HG03108 (cell line): ENCODE results near the gene MSX2.
"Not testable (repeated sequence)": the region's sequence is repeated elsewhere in the genome, so short reads cannot be mapped to it uniquely, and the experiment has no call there.

Source experiments
- ATAC-seq: cut with Tn5 transposase; IDR thresholded peaks from one replicate; pipeline ENCODE4 v1.9.1; 2021; ENCODE audit warnings: moderate library complexity; ENCODE audit not compliant: unreplicated experiment

Gene MSX2

GRCh38 chr5:174732036-174733020 lies 7.9 kb downstream of the MSX2 start:
- ATAC-seq: no peak

DNA sequence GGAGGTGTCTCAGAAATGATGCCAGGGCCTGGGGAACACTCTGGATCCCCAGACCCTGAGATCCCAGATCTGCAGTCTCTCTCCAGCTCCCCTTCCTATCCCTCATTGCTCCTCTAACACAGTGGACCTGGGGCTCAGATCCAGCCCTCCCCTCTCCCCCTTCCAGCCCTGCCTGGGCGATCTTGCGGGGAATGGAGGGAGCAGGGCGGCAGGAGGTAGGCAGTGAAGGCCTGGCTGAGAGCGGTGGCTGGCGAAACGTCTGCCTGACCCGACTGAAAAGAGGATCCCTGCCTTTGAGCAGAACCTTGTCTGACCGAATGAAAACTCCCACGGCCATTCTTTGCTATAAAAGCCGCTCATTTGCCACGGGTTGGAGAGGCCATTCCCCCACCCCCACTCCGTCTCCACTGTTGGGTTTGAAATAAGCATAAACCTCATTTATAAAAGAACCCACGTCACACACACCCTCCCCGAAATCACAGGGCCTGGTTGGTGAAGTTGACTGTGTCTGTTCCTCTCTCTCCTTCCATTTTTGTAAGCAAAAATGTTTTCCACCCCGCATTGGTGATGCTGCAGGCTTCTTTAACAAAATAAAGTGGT lies 8.8 kb downstream of the MSX2 start:
- ATAC-seq: no peak

- no peak for ATAC-seq
Measured at GRCh38 chr5:174733836-174734235, 9.5 kb downstream of the MSX2 start.

GRCh38 chr5:174734571-174735497 lies 10.5 kb downstream of the MSX2 start:
- no peak for ATAC-seq

GRCh38 chr5:174735498-174736330 lies 11.3 kb downstream of the MSX2 start:
- no peak for ATAC-seq

GRCh38 chr5:174736331-174736721 lies 11.9 kb downstream of the MSX2 start:
- no peak for ATAC-seq

DNA sequence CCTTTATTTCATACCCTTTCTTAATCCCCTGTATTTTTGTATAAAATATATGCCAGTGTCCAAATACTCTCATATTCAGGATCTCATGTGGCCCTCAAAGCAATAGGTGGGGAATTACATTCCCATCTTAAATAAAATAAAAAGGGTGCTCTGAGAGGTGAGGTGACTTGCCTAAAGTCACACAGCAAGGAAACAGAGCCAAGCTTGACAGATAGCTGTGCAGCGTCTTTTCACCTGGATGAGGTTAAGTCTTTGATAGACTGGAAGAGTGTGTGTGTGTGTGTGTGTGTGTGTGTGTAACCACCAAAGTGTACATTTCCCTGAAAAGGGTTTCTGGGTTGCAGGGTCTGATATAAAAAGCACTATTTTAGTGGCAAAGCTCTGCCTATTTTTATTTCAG lies 12.4 kb downstream of the MSX2 start:
- no peak for ATAC-seq

DNA sequence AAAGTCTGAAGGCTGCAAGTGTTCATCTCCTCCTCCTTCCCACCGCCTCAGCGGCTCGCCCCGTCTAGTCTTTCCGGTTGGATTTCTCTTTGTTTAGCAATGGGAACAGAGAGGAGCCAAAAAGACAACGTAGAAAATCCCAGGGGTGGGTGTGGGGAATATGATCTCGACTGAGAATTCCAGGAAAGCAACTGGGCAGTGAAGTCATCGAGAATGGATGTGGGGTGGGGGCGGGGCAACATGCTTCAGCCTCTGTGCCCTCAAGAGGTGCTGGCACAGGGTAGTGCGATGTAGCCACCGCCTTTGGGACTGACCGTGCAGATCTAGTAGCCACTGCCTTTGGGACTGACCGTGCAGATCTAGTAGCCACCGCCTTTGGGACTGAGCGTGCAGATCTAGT lies 12.9 kb downstream of the MSX2 start:
- ATAC-seq: no peak

GRCh38 chr5:174741352-174741751 lies 17.0 kb downstream of the MSX2 start:
- ATAC-seq: no peak

DNA sequence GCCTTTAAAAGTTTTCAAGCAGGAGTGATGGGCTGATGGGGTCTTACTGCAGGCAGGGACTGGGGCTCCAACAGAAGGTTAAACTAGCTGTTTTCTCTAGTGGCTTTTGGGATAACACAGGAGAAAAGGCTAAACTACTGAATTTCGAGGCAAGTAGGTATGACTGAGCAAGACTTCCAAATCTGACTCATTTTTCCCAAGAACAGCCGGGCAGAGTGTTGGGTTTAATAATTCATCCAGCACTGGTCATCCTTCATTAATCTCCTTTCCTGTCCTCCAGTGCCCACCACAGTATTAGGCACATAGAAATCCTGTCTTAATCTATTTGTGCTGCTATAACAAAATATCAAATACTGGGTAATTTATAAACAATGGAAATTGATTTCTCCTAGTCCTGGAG lies 20.5 kb downstream of the MSX2 start:
- no peak for ATAC-seq

DNA sequence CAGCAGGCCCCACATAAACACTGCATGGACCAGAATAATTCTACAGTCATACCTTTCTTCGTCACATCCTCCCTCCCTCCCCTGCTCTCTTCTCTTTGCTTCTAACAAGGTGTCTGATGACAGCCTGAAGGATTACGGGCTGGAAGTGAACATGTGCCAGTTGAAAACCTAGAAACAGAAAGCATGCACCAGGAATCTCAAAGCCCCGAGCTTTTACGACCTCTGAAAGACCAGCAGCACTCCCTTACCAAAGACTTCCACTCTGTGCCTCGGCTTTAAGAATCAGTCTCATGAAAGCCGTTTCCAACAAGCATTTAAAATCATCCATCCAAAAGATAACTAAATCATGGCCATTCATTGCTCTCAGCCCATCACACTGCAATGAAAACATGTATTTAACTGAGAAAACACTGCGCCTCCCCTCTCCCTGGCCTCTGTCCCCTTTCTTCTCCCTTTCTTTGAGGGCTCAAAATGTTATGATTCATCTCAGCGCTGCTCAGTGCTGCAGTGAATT lies 21.3 kb downstream of the MSX2 start:
- no peak for ATAC-seq

GRCh38 chr5:174750711-174751110 lies 26.3 kb downstream of the MSX2 start:
- no peak for ATAC-seq

- no peak for ATAC-seq
Measured at GRCh38 chr5:174751154-174752000, 27.0 kb downstream of the MSX2 start.

GRCh38 chr5:174752121-174752520 lies 27.7 kb downstream of the MSX2 start:
- ATAC-seq: no peak

DNA sequence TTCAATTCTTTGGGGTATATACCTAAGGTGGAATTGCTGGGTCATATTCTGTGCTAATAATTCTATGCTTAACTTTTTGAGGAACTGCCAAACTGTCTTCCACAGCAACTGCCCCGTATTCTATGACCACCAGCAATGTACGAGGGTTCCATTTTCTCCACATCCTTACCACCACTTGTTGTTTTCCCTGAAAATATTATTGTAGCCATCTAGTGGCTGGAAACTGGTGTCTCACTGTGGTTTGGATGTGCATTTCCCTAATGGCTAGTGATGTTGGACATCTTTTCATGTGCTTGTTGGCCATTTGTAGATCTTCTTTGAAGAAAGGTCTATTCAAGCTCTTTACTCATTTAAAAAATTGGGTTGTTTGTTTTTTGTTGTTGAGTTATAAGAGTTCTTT lies 30.7 kb downstream of the MSX2 start:
- ATAC-seq: no peak

- no peak for ATAC-seq
Measured at GRCh38 chr5:174759091-174759490, 34.7 kb downstream of the MSX2 start.

DNA sequence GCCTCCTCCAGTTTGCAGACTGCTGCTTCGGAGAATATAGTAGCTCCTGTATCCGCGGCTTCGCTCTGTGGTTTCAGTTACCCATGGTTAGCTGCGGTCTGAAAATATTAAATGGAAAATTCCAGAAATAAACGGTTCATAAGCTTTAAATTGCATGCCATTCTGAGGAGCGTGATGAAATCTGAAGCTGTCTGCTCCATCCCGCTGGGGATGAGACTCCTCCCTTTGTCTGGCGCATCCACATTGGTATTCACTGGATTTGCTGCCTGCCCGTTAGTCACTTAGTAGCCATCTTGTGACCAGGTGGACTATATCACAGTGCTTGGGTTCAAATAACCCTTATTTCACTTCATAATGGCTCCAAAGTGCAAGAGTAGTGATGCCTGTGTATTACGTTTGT lies 36.3 kb downstream of the MSX2 start:
- no peak for ATAC-seq

DNA sequence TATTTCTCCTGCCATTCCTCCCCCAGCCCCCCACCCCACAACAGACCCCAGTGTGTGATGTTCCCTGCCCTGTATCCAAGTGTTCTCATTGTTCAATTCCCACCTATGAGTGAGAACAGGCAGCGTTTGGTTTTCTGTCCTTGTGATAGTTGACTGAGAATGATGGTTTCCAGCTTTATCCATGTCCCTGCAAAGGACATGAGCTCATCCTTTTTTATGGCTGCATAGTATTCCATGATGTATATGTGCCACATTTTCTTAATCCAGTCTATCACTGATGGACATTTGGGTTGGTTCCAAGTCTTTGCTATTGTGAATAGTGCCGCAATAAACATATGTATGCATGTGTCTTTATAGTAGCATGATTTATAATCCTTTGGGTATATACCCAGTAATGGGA lies 37.0 kb downstream of the MSX2 start:
- ATAC-seq: not testable (repeated sequence)

GRCh38 chr5:174764309-174764708 lies 39.9 kb downstream of the MSX2 start:
- ATAC-seq: no peak
